ENCODE measurements around the gene PIGN. TPM values are rescaled to one million over a fixed set of nuclear protein-coding genes. Genes with fewer than 3 reads are reported as not detected.

The PIGN gene
- total RNA-seq, 4 donors from 2014 or later, result 34.2 to 84.9 (median 40.7) TPM

DNA sequence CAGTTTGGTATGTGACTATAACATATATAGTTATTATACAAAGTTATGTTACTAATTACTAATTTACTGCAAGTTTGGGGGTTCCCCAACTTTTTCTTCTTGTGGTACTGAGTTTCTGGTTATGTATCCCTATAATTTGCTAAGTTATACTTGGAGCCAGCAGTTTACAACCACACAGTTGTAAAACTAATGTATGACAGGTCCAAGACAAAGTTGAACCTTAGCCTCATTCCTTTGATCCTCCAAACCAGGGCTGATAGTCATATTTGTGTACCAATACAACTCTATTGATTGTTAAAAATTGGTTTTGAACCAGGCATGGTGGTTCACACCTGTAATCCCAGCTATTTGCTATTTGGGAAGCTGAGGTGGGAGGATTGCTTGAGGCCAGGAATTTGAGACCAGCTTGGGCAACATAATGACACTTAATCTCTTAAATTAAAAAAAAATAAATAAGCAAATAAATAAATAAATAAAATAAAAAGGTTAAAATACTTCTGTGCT is 24.5 kb upstream of the PIGN start:
- no peak for TF ChIP-seq POLR2A (IDR thresholded peaks at IDR 0.05)
- H3K9me3 ChIP-seq, result no peaks in the 10 kb centered on the region
- H3K36me3 ChIP-seq, result no peaks in the 10 kb centered on the region
- no peaks in the 10 kb centered on the region for H3K27me3 ChIP-seq
- no peak overlapping the region for H3K27ac ChIP-seq
- H3K4me1 ChIP-seq, result no peaks in the 10 kb centered on the region
- H3K4me3 ChIP-seq (replicated peaks in 1 of 3), result no peak overlapping the region
- intact Hi-C loops (cut with DNase I), result no loop called here
- no peak for DNase-seq

DNA sequence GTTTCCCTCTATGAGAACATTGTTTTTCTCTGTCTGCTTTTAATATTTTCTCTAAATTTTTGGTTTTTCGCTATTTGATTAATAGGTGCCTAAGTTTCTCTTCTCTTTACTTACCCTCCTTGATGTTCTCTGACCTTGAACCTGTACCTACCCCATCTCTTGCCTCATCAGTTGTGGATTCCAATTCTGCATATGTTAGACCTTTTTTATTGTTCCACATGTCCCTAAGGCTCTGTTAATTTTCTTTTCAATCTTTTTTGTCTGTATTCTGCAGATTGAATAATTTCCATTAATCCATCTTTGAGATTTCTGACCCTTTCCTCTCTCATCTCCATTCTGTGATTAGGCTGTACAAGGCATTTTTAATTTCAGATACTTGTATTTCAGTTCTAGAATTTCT is 23.3 kb upstream of the PIGN start:
- DNase-seq, result no peak
- H3K4me1 ChIP-seq, result no peaks in the 10 kb centered on the region
- WGBS, 2 donors, result 98 to 100% methylated on average over 1 of the region's 1 CpG
- intact Hi-C loops (cut with DNase I), result no loop called here
- no peak overlapping the region for H3K4me3 ChIP-seq (replicated peaks in 1 of 3)
- no peaks in the 10 kb centered on the region for H3K27me3 ChIP-seq
- no peak for TF ChIP-seq POLR2A (IDR thresholded peaks at IDR 0.05)
- TF ChIP-seq, protein P1, sequence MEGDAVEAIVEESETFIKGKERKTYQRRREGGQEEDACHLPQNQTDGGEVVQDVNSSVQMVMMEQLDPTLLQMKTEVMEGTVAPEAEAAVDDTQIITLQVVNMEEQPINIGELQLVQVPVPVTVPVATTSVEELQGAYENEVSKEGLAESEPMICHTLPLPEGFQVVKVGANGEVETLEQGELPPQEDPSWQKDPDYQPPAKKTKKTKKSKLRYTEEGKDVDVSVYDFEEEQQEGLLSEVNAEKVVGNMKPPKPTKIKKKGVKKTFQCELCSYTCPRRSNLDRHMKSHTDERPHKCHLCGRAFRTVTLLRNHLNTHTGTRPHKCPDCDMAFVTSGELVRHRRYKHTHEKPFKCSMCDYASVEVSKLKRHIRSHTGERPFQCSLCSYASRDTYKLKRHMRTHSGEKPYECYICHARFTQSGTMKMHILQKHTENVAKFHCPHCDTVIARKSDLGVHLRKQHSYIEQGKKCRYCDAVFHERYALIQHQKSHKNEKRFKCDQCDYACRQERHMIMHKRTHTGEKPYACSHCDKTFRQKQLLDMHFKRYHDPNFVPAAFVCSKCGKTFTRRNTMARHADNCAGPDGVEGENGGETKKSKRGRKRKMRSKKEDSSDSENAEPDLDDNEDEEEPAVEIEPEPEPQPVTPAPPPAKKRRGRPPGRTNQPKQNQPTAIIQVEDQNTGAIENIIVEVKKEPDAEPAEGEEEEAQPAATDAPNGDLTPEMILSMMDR (IDR thresholded peaks at IDR 0.05), result no peak
- no peak overlapping the region for H3K27ac ChIP-seq
- no peaks in the 10 kb centered on the region for H3K9me3 ChIP-seq
- no peaks in the 10 kb centered on the region for H3K36me3 ChIP-seq

DNA sequence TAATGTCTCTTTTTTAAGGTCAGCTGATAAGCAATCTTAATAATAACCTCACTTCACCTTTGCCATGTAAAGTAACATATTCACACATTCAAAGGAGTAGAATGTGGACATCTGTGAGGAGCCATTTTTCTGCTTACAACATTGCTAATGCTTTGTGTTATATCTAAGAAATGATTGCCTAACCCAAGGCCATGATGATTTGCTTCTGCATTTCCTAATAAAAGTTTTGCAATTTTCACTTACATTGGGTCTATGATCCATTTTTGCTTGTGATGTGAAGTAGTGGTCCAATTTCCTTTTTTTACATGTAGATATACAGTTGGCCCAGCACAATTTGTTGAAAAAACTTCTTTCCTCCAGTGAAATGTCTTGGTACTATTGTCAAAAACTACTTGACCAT is 22.2 kb upstream of the PIGN start:
- Histone ChIP-seq H3K9me3 (no peaks in the 10 kb centered on the region), H3K27ac (no peak overlapping the region), H3K27me3 (no peaks in the 10 kb centered on the region), H3K4me1 (no peaks in the 10 kb centered on the region), H3K36me3 (no peaks in the 10 kb centered on the region), H3K4me3 (replicated peaks in 1 of 3) (no peak overlapping the region)
- no peak for DNase-seq
- TF ChIP-seq POLR2A (IDR thresholded peaks at IDR 0.05), result no peak
- intact Hi-C loops (cut with DNase I), result no loop called here

DNA sequence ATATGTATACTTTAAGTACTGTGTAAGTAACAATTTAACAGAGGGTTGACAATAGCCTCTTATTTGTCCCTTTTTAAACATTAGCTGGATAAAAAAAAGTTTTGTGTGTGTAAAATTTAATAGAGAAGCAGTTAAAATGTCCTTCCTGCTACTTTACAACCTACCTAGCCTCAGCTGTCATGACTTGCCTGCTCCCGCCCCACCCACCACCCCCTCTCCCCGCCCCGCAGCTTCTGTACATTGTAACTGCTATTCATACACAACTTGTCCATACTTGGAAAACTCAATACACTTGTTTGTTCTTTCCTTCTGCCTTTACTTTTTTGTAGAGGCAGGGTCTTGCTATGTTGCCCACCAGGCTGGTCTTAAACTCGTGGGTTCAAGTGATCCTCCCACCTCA is 19.7 kb upstream of the PIGN start:
- no peak for DNase-seq
- 98 to 99% methylated on average over 4 of the region's 4 CpGs for WGBS, 2 donors
- H3K4me3 ChIP-seq (replicated peaks in 1 of 3), result no peak overlapping the region
- no peaks in the 10 kb centered on the region for H3K36me3 ChIP-seq
- TF ChIP-seq POLR2A (IDR thresholded peaks at IDR 0.05), result no peak
- TF ChIP-seq, protein P1 (IDR thresholded peaks at IDR 0.05), result no peak
- H3K27ac ChIP-seq, result no peak overlapping the region
- H3K9me3 ChIP-seq, result no peaks in the 10 kb centered on the region
- H3K4me1 ChIP-seq, result peaks cover 6 to 8% of the 10 kb centered on the region in 2 donors
- intact Hi-C loops (cut with DNase I), result no loop called here
- H3K27me3 ChIP-seq, result no peaks in the 10 kb centered on the region

DNA sequence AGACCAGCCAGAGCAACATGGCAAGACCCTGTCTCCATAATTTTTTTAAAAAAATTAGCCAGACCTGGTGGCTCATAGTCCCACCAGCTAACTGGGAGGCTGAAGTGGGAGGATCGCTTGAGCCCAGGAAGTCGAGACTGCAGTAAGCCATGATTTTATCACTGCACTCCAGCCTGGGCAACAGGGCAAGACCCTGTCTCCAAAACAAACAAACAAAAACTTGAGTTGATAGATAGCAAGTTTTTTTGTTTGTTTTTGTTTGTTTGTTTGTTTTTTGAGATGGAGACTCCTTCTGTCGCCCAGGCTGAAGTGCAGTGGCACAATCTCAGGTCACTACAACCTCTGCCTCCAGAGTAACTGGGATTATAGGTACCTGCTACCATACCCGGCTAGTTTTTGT is 19.0 kb upstream of the PIGN start:
- intact Hi-C loops (cut with DNase I), result no loop called here
- WGBS, 2 donors, result 93 to 95% methylated on average over 4 of the region's 4 CpGs

DNA sequence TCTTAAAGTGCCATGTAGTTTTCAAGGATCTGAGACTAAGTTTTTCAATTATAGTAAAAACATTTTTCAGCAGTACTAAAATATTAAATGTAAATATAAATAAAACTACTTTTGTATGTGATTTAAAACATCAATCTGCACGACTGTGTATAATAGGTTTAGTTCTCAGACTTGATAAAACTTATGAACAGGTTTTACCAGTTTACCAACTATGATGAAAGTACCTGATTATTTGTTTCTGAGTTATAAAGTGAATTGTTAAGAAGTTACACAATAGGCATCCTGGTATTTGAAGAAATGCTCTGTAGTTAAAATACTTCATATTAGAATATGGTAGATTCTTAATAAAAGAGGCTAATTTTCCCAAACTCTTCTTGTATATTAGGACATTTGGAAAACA is 15.0 kb upstream of the PIGN start:
- TF ChIP-seq POLR2A (IDR thresholded peaks at IDR 0.05), result no peak
- TF ChIP-seq, protein P1 (IDR thresholded peaks at IDR 0.05), result no peak
- Histone ChIP-seq H3K27ac (no peak overlapping the region), H3K36me3 (no peaks in the 10 kb centered on the region), H3K9me3 (no peaks in the 10 kb centered on the region), H3K4me1 (peaks cover 9 to 16% of the 10 kb centered on the region in 2 donors), H3K27me3 (no peaks in the 10 kb centered on the region), H3K4me3 (replicated peaks in 1 of 3) (no peak overlapping the region)
- intact Hi-C loops (cut with DNase I), result no loop called here
- no peak for DNase-seq
- WGBS, 2 donors, result 36 to 41% methylated on average over 1 of the region's 1 CpG

More for the DNA sequence above, 19.0 kb upstream of the PIGN start:
- no peaks in the 10 kb centered on the region for H3K27me3 ChIP-seq
- no peak overlapping the region for H3K4me3 ChIP-seq (replicated peaks in 1 of 3)
- no peak for DNase-seq
- TF ChIP-seq, protein P1 (IDR thresholded peaks at IDR 0.05), result no peak
- no peak for TF ChIP-seq POLR2A (IDR thresholded peaks at IDR 0.05)
- H3K9me3 ChIP-seq, result no peaks in the 10 kb centered on the region
- H3K27ac ChIP-seq, result no peak overlapping the region
- no peaks in the 10 kb centered on the region for H3K36me3 ChIP-seq
- peaks cover 6 to 9% of the 10 kb centered on the region in 2 donors for H3K4me1 ChIP-seq
